ENCODE measurements around the gene FLACC1.
"Not testable (repeated sequence)": the region's sequence is repeated elsewhere in the genome, so short reads cannot be mapped to it uniquely, and the experiment has no call there.

FLACC1 gene, protein sequence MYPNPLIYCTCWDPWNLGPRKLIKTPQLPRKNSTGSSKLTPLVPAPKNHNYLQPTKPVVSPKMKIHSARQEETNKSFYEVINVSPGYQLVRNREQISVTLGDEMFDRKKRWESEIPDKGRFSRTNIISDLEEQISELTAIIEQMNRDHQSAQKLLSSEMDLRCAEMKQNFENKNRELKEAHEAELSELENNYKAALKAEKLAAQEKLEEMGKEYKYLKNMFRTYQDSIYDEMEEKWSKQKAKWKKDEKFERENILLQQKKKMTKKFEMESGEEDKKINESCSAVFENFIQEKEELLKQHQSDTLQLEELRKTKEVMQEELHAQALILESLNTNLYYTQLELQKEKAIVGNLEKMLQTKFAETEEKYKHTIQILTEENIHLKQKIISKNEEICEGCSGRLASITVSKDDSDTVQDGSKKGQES

DNA sequence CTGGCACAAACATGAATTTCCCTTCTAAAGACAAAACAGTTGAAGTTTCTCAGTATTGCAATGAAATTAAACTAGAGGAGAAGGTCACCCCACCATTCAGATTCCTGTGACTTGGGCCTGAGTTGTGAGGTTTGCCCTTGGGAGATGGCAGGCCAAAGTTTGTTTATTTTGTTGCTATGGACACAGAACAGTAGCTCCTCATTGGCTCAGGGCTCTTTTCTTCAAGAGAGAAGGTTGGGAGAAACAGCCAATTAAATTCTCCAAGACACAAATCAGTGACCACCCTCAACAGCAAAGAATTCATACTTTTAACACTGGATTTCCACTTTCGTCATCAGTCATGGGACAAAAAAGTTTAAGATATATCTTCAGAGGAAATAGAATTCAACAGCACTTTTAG, at the start of gene FLACC1:
TSS of gene FLACC1 (minus strand) at position 125 of the 400 bp plus-strand sequence. CDS start 5,941 bp downstream, outside the sequence.
- peak in 2 of 58 donors; percentile 2 to 5 for DNase-seq

DNA sequence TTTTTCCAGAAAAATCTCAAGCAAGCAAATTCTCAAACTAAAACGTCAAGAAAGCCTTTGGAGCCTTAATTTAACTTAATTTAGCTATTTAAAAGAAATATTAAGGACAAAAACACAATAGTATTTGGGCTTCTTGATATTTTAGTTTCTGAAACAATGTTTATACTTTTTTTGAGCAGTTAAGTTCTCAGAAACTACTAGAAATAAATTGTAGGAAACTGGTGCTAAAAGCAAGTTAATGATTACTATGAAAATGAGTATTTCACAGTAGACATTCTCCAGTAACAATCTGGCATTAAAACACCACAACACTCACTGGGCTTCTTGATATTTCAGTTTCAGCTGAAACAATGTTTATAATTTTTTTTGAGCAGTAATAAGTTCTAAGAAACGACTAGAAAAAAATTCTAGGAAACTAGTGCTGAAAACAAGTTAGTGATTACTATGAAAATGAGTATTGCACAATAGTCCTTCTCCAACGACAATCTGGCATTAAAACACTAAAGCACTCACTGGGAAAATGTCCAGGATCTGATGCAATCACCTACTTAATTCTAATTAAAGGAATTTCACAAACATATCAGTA, 49.0 kb upstream of the FLACC1 start:
- DNase-seq, result peak in 1 of 58 donors; percentile 43

DNA sequence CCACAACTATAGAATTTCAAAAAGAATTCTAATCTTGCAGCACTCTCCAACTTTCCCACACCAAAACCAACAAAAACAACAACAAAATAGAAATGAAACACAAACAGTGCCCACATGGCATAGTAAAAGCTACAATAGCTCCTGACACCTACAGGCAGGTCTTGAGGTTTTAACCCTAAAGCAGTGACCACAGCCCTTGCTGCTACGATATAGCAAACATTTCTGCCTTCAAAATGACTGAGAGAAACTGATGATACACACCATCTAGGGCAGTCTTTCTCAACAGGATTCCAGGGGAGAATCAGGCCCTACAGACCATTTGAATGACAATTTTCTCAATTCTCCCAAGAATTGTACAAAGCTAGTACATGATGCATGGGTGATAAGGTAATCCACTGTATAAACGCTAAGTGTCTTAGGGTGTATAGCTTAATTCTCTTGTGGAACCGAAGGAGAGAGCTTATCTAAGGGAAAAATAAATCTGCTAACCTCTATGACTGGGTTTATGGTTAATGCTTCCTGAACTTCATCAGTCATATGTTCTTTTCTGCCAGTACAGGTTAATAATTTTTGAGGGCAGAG, 47.6 kb upstream of the FLACC1 start:
- DNase-seq, result no peak

DNA sequence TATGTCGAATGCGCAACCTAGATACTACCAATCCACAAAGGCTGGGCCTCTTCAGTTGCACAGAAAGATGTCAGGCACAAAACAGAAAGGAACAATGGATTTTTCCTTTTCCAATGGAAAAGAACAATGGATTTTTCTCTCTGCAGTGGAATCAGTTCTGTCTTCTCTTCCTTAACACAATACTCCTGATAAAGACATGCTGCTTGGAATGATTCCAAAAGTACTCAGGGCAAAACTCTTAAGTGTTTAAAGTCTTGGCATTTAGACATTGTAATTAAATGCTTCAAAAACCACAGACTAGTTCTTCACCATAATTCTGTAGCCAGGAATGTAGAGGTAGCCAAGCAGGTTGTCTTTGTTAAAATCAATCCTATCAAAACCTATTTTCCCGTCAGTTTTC, 46.7 kb upstream of the FLACC1 start:
- DNase-seq, result no peak

DNA sequence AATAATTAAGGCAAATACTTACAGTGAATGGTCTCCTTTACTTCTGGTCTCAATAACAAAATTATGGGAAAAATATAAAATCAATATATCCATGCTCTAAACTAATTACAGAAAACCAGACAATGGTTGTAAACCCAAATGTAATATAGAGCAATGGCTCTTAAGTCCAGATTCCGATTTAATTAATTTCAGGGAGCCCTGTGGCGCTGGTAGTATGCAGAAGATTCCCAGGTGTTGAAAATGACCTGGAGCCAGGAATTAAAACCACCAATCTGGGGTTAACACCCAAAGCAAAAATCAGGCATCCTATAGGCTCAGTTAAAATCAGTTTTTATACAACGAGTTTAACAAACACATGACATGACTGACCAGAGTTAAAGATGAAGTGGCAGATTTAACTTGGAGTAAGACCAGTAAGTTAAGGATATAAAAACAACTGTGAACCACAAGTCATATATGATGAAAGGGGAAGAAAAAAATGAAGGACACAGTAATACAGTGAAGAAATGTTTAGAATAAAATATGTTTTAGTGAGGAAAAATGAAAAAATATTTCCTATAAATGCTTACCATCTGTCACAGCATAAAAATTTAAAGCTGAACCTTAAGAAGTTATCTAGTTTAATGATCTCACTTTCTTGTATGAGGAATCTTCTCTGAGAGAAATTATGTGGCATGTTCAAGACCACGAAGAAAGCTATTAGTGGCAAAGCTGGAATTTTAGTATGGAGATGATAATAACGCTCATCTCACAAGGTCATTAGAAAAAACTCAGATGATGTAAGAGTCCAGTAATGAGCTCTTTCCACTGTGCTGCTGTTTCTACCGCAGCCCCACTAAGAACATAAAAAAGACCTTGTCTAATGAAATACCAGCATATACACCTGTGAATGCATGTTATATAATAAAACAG, 45.8 kb upstream of the FLACC1 start:
- DNase-seq, result no peak

DNA sequence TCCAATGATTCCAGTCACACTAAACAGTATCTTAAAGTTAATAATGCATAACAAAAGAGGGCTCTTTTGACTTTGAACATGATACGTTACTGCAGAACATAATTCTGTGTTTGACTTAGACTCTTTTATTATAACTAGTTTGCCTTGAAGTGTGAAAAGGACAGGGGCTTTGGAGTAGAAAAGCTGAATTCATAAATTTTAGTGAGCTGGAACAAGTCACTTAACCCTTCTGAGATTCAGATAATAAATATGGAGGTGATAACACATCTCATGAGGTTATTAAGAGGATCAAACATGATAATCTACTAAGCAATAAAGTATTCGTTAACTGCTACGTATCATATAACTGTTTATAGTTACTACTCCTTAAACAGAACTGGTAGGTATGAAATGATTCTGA, 44.7 kb upstream of the FLACC1 start:
- no peak for DNase-seq

DNA sequence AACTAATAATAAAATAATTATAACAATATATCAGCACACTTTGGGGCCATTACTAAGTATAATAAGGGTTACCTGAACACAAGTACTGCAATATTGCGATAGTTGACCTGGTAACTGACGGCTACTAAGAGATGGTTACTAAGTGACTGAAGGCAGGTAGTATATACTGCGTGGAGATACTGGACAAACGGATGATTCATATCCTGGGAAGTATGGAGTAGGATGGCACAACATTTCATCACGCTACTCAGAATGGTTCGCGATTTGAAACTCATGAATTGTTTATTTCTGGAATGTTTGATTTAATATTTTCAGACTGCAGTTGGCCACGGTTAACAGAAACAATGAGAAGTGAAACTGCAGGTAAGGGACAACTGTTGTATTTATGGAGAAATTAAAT, 39.5 kb upstream of the FLACC1 start:
- DNase-seq, result no peak

DNA sequence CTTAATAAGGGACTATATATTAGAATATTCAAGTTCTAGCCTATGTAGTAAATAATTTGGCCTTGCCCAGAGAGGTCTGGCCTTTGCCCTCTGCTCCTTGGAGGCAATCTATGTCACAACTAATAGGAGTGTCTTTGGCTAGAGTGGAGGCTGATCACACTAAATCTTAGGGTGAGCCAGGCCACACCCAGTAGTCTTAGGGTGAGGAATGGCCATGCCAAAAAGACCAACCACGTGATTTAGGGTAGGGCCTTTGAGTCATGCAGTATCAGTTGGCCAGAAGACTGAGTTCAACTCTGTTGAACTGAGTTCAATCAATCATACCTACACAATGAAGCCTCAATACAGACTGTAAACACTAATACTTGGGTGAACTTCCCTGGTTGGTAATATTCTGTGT, 26.0 kb upstream of the FLACC1 start:
- no peak for DNase-seq

DNA sequence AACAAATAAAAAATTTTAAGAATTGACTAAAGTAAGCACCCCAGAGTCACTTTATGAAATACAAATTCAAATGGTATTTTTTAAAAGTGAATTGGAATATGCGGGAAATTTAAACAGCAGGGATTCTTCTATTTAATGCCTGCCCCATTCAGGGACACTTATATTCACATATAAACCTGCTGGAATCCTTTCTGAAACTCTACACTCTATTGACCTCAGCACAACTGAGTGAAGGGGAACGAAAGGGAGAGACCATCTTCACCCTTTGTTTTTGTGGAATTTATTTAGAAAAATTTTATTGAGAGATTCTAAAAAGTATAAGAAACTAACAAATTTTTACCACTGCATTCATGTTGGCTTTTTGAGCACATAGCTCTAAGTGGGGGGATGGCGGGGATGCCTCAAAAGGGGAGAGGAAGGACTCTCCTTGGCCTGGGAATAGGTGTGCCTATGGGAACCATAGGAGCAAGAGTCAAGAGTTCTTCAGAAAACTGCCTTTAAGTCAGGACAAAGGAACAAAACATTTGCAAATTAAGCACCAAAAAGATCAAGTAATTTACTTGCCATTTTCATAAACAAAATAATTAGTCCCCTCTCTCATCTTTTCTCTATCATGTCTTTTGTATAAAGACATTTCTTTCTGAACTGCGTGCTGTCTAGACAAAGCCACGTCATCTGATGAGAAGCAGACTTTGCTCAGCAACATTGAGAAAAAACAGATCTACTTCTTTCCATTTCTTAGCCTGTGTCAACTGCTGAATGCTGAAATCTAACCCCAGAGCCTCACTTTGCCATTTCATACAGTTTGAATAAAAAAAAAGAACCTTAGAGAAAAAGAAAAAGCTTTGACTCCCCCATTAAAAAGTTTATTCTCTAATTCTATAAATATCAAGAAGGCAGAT, 21.6 kb upstream of the FLACC1 start:
- DNase-seq, result no peak

DNA sequence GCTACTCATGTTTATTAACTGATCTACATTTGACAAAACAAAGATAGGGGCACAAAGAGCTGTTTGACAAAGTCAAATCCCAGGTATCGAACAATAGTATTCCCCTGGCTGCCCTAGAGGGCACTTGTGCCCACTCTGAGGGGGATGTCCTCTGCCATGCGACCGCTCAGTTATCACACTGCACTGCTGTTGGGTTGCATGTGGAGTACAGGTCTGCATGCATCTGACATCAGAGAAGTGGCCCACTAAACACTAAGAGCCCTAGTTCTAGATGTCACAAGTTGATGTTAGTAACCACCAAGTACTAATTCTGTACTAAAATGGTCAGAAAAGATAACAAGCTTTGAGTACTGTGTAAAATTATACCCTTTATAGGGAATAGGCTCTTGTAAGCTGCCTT, 20.1 kb upstream of the FLACC1 start:
- DNase-seq, result no peak

DNA sequence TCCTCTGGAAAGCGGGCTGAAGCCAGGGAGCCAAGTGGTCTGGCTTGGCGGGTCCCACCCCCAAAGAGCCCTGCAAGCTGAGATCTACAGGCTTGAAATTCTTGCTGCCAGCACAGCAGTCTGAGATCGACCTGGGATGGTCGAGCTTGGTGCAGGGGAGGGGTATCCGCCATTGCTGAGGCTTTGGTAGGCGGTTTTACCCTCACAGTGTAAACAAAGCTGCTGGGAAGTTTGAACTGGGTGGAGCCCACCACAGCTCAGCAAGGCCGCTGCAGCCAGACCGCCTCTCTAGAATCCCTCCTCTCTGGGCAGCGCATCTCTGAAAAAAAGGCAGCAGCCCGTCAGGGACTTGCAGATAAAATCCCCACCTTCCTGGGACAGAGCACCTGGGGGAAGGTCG, 12.6 kb upstream of the FLACC1 start:
- DNase-seq, result no peak

DNA sequence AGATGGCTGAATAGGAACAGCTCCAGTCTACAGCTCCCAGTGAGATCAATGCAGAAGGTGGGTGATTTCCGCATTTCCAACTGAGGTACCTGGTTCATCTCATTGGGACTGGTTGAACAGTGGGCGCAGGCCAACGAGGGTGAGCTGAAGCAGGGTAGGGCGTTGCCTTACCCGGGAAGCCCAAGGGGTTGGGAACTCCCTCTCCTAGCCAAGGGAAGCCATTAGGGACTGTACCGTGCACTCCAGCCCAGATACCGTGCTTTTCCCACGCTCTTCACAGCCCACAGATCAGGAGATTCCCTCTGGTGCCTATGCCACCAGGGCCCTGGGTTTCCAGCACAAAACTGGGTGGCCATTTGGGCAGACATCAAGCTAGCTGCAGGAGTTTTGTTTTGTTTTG, 12.2 kb upstream of the FLACC1 start:
- DNase-seq, result not testable (repeated sequence)

DNA sequence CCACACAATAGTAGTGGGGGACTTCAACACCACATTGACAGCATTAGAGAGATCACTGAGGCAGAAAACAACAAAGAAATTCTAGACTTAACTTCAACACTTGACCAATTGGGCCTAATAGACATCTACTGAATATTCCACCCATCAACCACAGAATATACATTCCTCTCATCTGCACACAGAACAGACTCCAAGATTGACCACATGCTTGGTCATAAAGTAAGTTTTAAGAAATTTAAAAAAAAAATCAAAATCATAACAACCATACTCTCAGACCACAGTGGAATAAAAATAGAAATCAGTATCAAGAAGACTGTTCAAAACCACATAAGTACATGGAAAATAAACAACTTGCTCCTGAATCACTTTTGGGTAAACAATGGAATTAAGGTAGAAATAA, 9.0 kb upstream of the FLACC1 start:
- no peak for DNase-seq

DNA sequence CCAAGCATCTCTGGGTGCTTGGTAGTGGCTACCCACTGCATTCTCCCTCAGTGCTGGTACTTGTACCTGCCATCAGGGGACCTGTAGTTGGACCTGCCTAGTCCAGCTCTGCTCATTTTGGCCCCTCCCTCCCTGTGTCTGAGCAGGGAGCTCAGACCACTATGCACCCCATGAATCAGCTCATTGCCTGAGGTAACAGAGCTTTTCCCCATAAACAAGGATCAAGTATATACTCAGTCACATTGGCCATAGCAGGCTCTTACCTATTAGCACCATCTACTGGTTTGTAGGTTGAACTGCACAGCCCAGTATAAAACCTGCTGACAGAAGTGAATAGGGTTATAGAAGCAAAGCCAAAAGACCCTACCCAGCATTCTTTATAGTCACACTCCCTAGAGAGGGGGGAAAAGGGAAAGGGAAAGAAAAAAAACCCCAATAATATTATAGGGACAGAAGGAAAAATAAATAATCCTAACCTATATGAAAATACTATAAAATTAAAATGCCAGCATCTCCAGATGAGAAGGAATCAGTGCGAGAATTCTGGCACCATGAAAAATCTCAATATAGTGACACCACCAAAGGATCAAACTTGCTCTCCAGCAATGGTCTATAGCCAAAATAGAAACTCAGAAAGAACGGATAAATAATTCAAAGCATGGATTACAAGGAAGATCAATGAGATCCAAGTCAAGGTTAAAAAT, 6.9 kb upstream of the FLACC1 start:
- no peak for DNase-seq

DNA sequence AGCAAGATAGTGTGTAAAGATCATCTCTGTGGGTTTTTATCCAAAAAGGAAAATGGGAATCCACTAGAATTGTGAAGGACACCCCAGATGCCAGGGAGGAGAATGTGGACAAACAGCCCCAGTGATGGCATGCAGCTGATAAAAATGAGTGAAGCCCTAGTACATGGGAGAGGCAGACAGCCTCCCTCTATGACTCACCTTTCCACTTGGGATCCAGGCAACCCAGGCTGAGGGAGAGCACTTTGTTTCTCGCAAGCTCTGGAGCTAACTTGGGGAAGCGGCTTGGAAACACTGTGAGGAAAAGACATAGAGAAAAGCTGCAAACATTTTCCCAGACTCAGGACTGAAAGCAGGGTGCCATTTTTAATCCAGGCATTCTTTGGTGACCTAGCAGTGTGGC, 5.3 kb upstream of the FLACC1 start:
- no peak for DNase-seq

DNA sequence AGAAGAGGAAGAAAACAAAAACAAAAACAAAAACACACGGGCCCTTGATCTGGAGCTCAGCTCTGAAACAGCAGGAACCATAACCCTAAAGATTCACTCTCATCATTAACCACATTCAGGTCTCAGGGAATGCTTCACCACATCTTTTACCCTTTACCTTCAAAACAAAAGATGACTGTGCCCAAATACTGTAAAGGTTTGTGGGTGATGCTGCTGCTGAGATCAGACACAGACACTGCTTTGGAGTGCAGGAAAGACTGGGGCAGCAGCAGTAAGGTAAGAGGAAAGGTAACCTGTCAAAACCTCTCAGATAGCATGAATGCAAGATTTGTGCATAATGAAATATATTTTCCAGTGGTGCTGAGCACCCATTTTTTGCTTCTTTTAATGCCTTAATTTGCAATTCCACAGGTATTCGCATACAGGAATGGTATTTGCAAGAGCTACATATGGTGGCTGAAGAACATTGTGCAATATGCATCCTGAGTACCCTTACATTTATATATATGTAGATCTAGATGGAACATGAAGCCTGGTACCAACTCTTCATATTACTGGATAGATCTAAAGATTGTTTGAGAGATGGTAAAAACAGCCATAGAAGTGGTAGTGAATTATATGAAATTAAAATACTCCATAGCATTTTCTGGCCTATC, 4.1 kb upstream of the FLACC1 start:
- DNase-seq, result no peak

DNA sequence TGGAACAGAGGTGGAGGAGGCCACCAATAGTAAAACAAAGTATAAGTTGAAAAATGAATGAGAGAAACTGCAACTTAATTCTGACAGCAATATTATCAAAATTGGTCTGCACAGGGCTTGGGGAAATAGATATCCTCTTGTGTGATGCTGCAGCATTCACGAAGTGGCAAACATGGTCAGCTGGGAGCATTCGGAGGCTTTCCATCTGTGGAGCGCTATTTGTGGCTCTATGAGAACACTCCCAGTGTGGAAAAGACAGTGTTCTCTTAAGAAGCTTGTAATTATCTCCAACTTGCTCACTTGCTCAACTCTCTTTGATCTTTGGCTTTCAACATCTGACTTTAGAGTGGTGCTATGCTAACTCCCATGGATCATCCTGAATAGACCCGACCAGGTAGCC, 3.1 kb upstream of the FLACC1 start:
- DNase-seq, result peak in 6 of 58 donors; percentile 1 to 27 (median 4)

DNA sequence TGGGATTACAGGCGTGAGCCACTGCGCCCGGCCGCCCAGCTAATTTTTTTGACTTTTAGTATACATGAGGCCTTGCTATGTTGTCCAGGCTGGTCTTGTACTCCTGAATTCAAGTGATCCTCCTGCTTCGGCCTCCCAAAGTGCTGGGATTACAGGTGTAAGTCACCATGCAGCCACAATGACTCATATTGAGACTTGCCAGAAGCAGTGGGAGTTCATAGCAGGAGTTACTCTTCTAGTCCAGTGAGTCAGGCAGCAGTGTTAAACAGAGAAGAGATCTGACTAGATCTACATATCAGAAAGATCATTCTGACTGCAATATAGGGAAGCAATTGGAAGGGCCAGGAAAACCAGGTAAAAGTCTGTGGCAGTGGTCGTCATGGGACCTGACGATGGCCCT, 1.5 kb upstream of the FLACC1 start:
- DNase-seq, result no peak

DNA sequence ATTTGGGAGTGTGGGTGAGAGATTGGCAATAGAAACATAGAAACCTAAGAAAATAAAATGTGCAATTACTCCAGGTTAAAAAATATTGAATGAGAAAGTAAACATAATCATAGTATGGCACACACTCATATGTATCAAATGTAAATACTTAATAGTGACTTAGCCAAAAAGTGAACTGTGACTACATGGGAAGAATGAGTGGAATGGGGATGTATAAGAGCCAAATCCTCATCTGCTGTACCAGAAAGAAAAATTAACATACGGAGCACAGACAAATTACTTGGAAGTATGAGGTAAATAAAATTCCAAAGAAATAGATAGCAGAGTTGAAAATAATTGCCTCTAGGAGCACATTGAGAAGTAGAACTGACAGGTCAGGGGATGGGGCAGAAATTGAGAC, 4.0 kb downstream of the FLACC1 start:
- no peak for DNase-seq
